ENCODE data around the gene ZNF683. TPM values are rescaled to one million over a fixed set of nuclear protein-coding genes. Genes with fewer than 3 reads are reported as not detected.
A peak's percentile ranks its signal among the peaks of the same experiment; 100 is the strongest.

The ZNF683 gene
- total and polyA plus RNA-seq, 10 of the 15 experiments (the other 5 are each of a cell fraction or from before 2014, with no cell fraction given) = not detected

GRCh38 chr1:26378088-26378878 is 5.7 kb upstream of the ZNF683 start (continued):
- TF ChIP-seq MYC (IDR thresholded peaks at IDR 0.05; ENCODE audit: insufficient read depth, insufficient read length, insufficient replicate concordance, low read length, severe bottlenecking) = no peak
- no peak for TF ChIP-seq RAD51 (IDR thresholded peaks at IDR 0.05)
- TF ChIP-seq ZNF217 (IDR thresholded peaks at IDR 0.05) = no peak
- no peak for TF ChIP-seq NKRF (conservative IDR thresholded peaks at IDR 0.05)
- TF ChIP-seq MLLT1 (IDR thresholded peaks at IDR 0.05) = peak; percentile 64
- peak; percentile 88 for TF ChIP-seq SKIL (IDR thresholded peaks at IDR 0.05; ENCODE audit: low read depth, poor library complexity, severe bottlenecking)
- no peak for TF ChIP-seq STAT3 (IDR thresholded peaks at IDR 0.05; ENCODE audit: low read depth, low read length)
- no peak for TF ChIP-seq RCOR1 (conservative IDR thresholded peaks at IDR 0.05; ENCODE audit: low read depth, low read length)
- TF ChIP-seq IKZF2 (IDR thresholded peaks at IDR 0.05) = peak; percentile 83; a peak in 3 of 4 replicates
- no peak for TF ChIP-seq GABPA (IDR thresholded peaks at IDR 0.05; ENCODE audit: low read depth)
- no peak for TF ChIP-seq CUX1 (IDR thresholded peaks at IDR 0.05; ENCODE audit: insufficient replicate concordance, low read depth, low read length)
- no peak for TF ChIP-seq EED (IDR thresholded peaks at IDR 0.05; ENCODE audit: low read depth)
- peak; percentile 85 for TF ChIP-seq TCF12 (IDR thresholded peaks at IDR 0.05; ENCODE audit: low read depth, low read length)
- no peak for TF ChIP-seq ZBTB11 (CRISPR knock-in tag; IDR thresholded peaks at IDR 0.05)
